ENCODE data around the gene NOL7. TPM values are rescaled to one million over a fixed set of nuclear protein-coding genes. Genes with fewer than 3 reads are reported as not detected.

Gene NOL7
- total and polyA plus RNA-seq, 4 donors: 47.4 to 70.0 (median 58.6) TPM

GRCh38 chr6:13605634-13606033 is 9.5 kb upstream of the NOL7 start:
- no peak overlapping the region for H3K27ac ChIP-seq (ENCODE audit: low read depth in 1 of 2, low read length in 2 of 2)
- H3K4me3 ChIP-seq (ENCODE audit: low read length in 2 of 2): no peak overlapping the region
- H3K27me3 ChIP-seq (ENCODE audit: control insufficient read depth in 1 of 2, insufficient read depth in 2 of 2, low read length in 1 of 2): no peaks in the 10 kb centered on the region
- H3K4me1 ChIP-seq (ENCODE audit: control insufficient read depth in 1 of 2, insufficient read depth in 2 of 2, low read length in 2 of 2): no peaks in the 10 kb centered on the region
- H3K9me3 ChIP-seq (ENCODE audit: control insufficient read depth, low read length): no peaks in the 10 kb centered on the region
- WGBS, 2 donors: 86 to 92% methylated on average over 4 of the region's 4 CpGs
- ATAC-seq (ENCODE audit: low FRiP score): no peak
- no peak for DNase-seq
- intact Hi-C loops (cut with DNase I): no loop called here
- peaks cover 3 to 4% of the 10 kb centered on the region in 2 donors for H3K36me3 ChIP-seq (ENCODE audit: control insufficient read depth in 1 of 2, insufficient read depth in 2 of 2, low read length in 1 of 2)

- WGBS, 2 donors: 60 to 61% methylated on average over 4 of the region's 4 CpGs
- Histone ChIP-seq H3K27ac (ENCODE audit: low read depth in 1 of 2, low read length in 2 of 2) (no peak overlapping the region), H3K4me3 (ENCODE audit: low read length in 2 of 2) (no peak overlapping the region), H3K9me3 (ENCODE audit: control insufficient read depth, low read length) (no peaks in the 10 kb centered on the region), H3K27me3 (ENCODE audit: control insufficient read depth in 1 of 2, insufficient read depth in 2 of 2, low read length in 1 of 2) (no peaks in the 10 kb centered on the region), H3K36me3 (ENCODE audit: control insufficient read depth in 1 of 2, insufficient read depth in 2 of 2, low read length in 1 of 2) (no peaks in the 10 kb centered on the region), H3K4me1 (ENCODE audit: control insufficient read depth in 1 of 2, insufficient read depth in 2 of 2, low read length in 2 of 2) (peaks cover 0 to 3% of the 10 kb centered on the region in 2 donors)
- ATAC-seq (ENCODE audit: low FRiP score): no peak
- intact Hi-C loops (cut with DNase I): loop anchor here in 1 of 2 donors (10.0 kb wide), 1 partner anchor 153 kb away; no protein-coding TSS in a partner anchor
- no peak for DNase-seq
Observed at GRCh38 chr6:13611715-13612114, 3.4 kb upstream of the NOL7 start.

GRCh38 chr6:13613029-13613594 is 2.0 kb upstream of the NOL7 start:
- no peaks in the 10 kb centered on the region for H3K27me3 ChIP-seq (ENCODE audit: control insufficient read depth in 1 of 2, insufficient read depth in 2 of 2, low read length in 1 of 2)
- peaks cover 0 to 3% of the 10 kb centered on the region in 2 donors for H3K36me3 ChIP-seq (ENCODE audit: control insufficient read depth in 1 of 2, insufficient read depth in 2 of 2, low read length in 1 of 2)
- intact Hi-C loops (cut with DNase I): loop anchor here in 1 of 2 donors (10.0 kb wide), 1 partner anchor 152 kb away; no protein-coding TSS in a partner anchor
- H3K4me3 ChIP-seq (ENCODE audit: low read length in 2 of 2): no peak overlapping the region
- ATAC-seq (ENCODE audit: low FRiP score) (no peak), DNase-seq (no peak)
- no peaks in the 10 kb centered on the region for H3K9me3 ChIP-seq (ENCODE audit: control insufficient read depth, low read length)
- H3K4me1 ChIP-seq (ENCODE audit: control insufficient read depth in 1 of 2, insufficient read depth in 2 of 2, low read length in 2 of 2): peaks cover 0 to 3% of the 10 kb centered on the region in 2 donors
- 66 to 71% methylated on average over 3 of the region's 3 CpGs for WGBS, 2 donors
- H3K27ac ChIP-seq (ENCODE audit: low read depth in 1 of 2, low read length in 2 of 2): no peak overlapping the region

GRCh38 chr6:13614126-13614925 is 809 bp upstream of the NOL7 start:
- ATAC-seq (ENCODE audit: low FRiP score): peak; percentile 70

GRCh38 chr6:13615792-13616120 is 621 bp downstream of the NOL7 start:
- H3K9me3 ChIP-seq (ENCODE audit: control insufficient read depth, low read length): no peaks in the 10 kb centered on the region
- H3K27me3 ChIP-seq (ENCODE audit: control insufficient read depth in 1 of 2, insufficient read depth in 2 of 2, low read length in 1 of 2): no peaks in the 10 kb centered on the region
- intact Hi-C loops (cut with DNase I): loop anchor here (1.0 to 10.0 kb wide), 4 partner anchors 96 to 152 kb away; partner anchors contain the start of gene RANBP9 (in 2 of the 2)
- H3K36me3 ChIP-seq (ENCODE audit: control insufficient read depth in 1 of 2, insufficient read depth in 2 of 2, low read length in 1 of 2): peaks cover 0 to 3% of the 10 kb centered on the region in 2 donors
- H3K27ac ChIP-seq (ENCODE audit: low read depth in 1 of 2, low read length in 2 of 2): peak overlapping the region; percentile 78 to 80
- H3K4me1 ChIP-seq (ENCODE audit: control insufficient read depth in 1 of 2, insufficient read depth in 2 of 2, low read length in 2 of 2): peaks cover 0 to 3% of the 10 kb centered on the region in 2 donors
- DNase-seq: peak; percentile 76 to 87
- 0 to 1% methylated on average over 14 of the region's 14 CpGs for WGBS, 2 donors
- peak; percentile 72 for ATAC-seq (ENCODE audit: low FRiP score)
- H3K4me3 ChIP-seq (ENCODE audit: low read length in 2 of 2): peak overlapping the region; percentile 55 to 74

More at GRCh38 chr6:13614126-13614925, 809 bp upstream of the NOL7 start:
- peak overlapping the region in 1 of 2 donors; percentile 29 for H3K27ac ChIP-seq (ENCODE audit: low read depth in 1 of 2, low read length in 2 of 2)
- H3K4me3 ChIP-seq (ENCODE audit: low read length in 2 of 2): peak overlapping the region; percentile 22 to 54
- DNase-seq: peak in 1 of 2 donors; percentile 86
- intact Hi-C loops (cut with DNase I): loop anchor here in 1 of 2 donors (10.0 kb wide), 1 partner anchor 150 kb away; no protein-coding TSS in a partner anchor
- peaks cover 0 to 3% of the 10 kb centered on the region in 2 donors for H3K4me1 ChIP-seq (ENCODE audit: control insufficient read depth in 1 of 2, insufficient read depth in 2 of 2, low read length in 2 of 2)
- H3K36me3 ChIP-seq (ENCODE audit: control insufficient read depth in 1 of 2, insufficient read depth in 2 of 2, low read length in 1 of 2): peaks cover 0 to 3% of the 10 kb centered on the region in 2 donors
- WGBS, 2 donors: 5% methylated on average over 38 of the region's 38 CpGs
- no peaks in the 10 kb centered on the region for H3K9me3 ChIP-seq (ENCODE audit: control insufficient read depth, low read length)
- no peaks in the 10 kb centered on the region for H3K27me3 ChIP-seq (ENCODE audit: control insufficient read depth in 1 of 2, insufficient read depth in 2 of 2, low read length in 1 of 2)

- H3K27ac ChIP-seq (ENCODE audit: low read depth in 1 of 2, low read length in 2 of 2): no peak overlapping the region
- no peak for DNase-seq
- no peaks in the 10 kb centered on the region for H3K27me3 ChIP-seq (ENCODE audit: control insufficient read depth in 1 of 2, insufficient read depth in 2 of 2, low read length in 1 of 2)
- 74 to 83% methylated on average over 2 of the region's 2 CpGs for WGBS, 2 donors
- H3K4me1 ChIP-seq (ENCODE audit: control insufficient read depth in 1 of 2, insufficient read depth in 2 of 2, low read length in 2 of 2): peaks cover 0 to 3% of the 10 kb centered on the region in 2 donors
- ATAC-seq (ENCODE audit: low FRiP score): no peak
- no peak overlapping the region for H3K4me3 ChIP-seq (ENCODE audit: low read length in 2 of 2)
- intact Hi-C loops (cut with DNase I): loop anchor here (5.0 to 10.0 kb wide), 3 partner anchors 95 to 150 kb away; partner anchors contain the start of gene RANBP9 (in 1 of the 2)
- H3K36me3 ChIP-seq (ENCODE audit: control insufficient read depth in 1 of 2, insufficient read depth in 2 of 2, low read length in 1 of 2): peaks cover 0 to 3% of the 10 kb centered on the region in 2 donors
- no peaks in the 10 kb centered on the region for H3K9me3 ChIP-seq (ENCODE audit: control insufficient read depth, low read length)
Observed at GRCh38 chr6:13617066-13617465, 1.9 kb downstream of the NOL7 start.

- no peak for DNase-seq
- WGBS, 2 donors: 58 to 60% methylated on average over 4 of the region's 4 CpGs
- intact Hi-C loops (cut with DNase I): no loop called here
- no peaks in the 10 kb centered on the region for H3K9me3 ChIP-seq (ENCODE audit: control insufficient read depth, low read length)
- no peak for ATAC-seq (ENCODE audit: low FRiP score)
- peaks cover 0 to under 1% of the 10 kb centered on the region in 2 donors for H3K4me1 ChIP-seq (ENCODE audit: control insufficient read depth in 1 of 2, insufficient read depth in 2 of 2, low read length in 2 of 2)
- H3K27me3 ChIP-seq (ENCODE audit: control insufficient read depth in 1 of 2, insufficient read depth in 2 of 2, low read length in 1 of 2): no peaks in the 10 kb centered on the region
- H3K27ac ChIP-seq (ENCODE audit: low read depth in 1 of 2, low read length in 2 of 2): no peak overlapping the region
- H3K36me3 ChIP-seq (ENCODE audit: control insufficient read depth in 1 of 2, insufficient read depth in 2 of 2, low read length in 1 of 2): peaks cover 0 to 4% of the 10 kb centered on the region in 2 donors
- no peak overlapping the region for H3K4me3 ChIP-seq (ENCODE audit: low read length in 2 of 2)
Observed at GRCh38 chr6:13624871-13625288, 9.7 kb downstream of the NOL7 start.

- 62 to 63% methylated on average over 4 of the region's 4 CpGs for WGBS, 2 donors
- no peaks in the 10 kb centered on the region for H3K9me3 ChIP-seq (ENCODE audit: control insufficient read depth, low read length)
- DNase-seq (no peak), ATAC-seq (ENCODE audit: low FRiP score) (no peak)
- H3K27ac ChIP-seq (ENCODE audit: low read depth in 1 of 2, low read length in 2 of 2): no peak overlapping the region
- peaks cover 0 to 3% of the 10 kb centered on the region in 2 donors for H3K4me1 ChIP-seq (ENCODE audit: control insufficient read depth in 1 of 2, insufficient read depth in 2 of 2, low read length in 2 of 2)
- no peaks in the 10 kb centered on the region for H3K27me3 ChIP-seq (ENCODE audit: control insufficient read depth in 1 of 2, insufficient read depth in 2 of 2, low read length in 1 of 2)
- peaks cover 0 to 1% of the 10 kb centered on the region in 2 donors for H3K36me3 ChIP-seq (ENCODE audit: control insufficient read depth in 1 of 2, insufficient read depth in 2 of 2, low read length in 1 of 2)
- intact Hi-C loops (cut with DNase I): loop anchor here in 1 of 2 donors (5.0 kb wide), 1 partner anchor 83 kb away; the partner anchor contains the start of gene RANBP9
- H3K4me3 ChIP-seq (ENCODE audit: low read length in 2 of 2): no peak overlapping the region
Observed at GRCh38 chr6:13629459-13630116, 14.5 kb downstream of the NOL7 start.

Measured in aorta (tissue), 5 donors.